Measurements from ENCODE around the gene CBX7.

CBX7 gene

DNA sequence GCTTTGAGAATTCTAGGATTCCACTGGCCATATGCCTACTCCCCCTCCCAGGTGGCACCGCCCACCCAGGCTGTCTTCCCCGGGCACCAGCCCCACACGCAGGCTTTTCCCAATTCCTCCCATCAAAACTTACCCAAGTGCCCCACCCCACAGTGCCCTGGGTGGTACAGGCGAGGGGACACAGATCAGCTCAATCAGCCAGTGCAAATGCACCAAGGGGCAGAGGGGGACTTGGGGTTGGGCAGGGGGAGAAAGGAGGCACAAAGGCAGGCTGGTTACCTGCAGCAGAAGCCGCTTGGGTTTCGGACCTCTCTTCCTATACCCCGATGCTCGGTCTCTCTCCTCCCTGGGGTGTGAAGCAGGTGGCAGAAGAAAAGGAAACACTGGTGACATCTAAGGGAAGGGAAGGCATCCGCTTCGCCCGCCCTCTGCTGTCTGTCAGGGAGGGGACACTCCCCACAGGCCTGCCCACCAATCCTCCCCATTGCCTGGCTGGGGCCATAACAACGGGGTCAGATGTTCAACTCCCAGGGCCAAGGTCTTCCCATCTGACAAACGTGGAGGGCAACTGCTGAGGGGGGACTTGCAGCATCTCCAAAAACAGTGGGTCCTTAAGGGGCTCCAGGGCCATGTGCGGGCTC, 14.0 kb downstream of the CBX7 start:
- H3K27me3 ChIP-seq (ENCODE audit: control insufficient read depth, insufficient read depth, low read length): no peaks in the 10 kb centered on the region

DNA sequence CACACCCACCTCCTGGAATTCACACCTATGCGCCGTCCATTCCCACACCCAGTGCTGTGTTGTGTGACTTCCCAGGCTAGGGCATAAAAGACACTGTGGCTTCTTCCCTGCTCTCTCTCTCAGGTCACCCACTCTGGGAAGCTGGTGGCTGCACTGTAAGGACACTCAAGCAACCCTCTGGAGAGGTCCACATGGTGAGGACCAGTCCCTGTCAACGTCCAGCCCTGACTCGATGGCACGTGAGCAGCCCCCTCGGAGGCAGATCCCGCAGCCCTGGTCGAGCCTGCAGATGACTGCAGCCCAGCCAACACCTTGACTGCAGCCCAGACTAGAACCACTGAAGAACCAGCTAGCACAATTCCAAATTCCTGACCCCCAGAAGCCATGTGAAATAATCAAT, 16.2 kb downstream of the CBX7 start:
- Histone ChIP-seq H3K4me1 (ENCODE audit: control insufficient read depth, insufficient read depth, low read length) (peaks cover 6% of the 10 kb centered on the region), H3K4me3 (ENCODE audit: low read length) (no peak overlapping the region), H3K9me3 (replicated peaks; ENCODE audit: low read length) (no peaks in the 10 kb centered on the region), H3K27me3 (ENCODE audit: control insufficient read depth, insufficient read depth, low read length) (no peaks in the 10 kb centered on the region), H3K4me2 (ENCODE audit: low read length) (no peak overlapping the region), H3K36me3 (ENCODE audit: insufficient read depth, low read length) (no peaks in the 10 kb centered on the region), H3K9ac (ENCODE audit: low read depth, low read length) (no peak overlapping the region)

More for the DNA sequence above, 14.0 kb downstream of the CBX7 start:
- H3K4me1 ChIP-seq (ENCODE audit: control insufficient read depth, insufficient read depth, low read length): no peaks in the 10 kb centered on the region
- H3K9me3 ChIP-seq (replicated peaks; ENCODE audit: low read length): no peaks in the 10 kb centered on the region
- no peak overlapping the region for H3K4me3 ChIP-seq (ENCODE audit: low read length)
- H3K36me3 ChIP-seq (ENCODE audit: insufficient read depth, low read length): no peaks in the 10 kb centered on the region
- no peak overlapping the region for H3K9ac ChIP-seq (ENCODE audit: low read depth, low read length)
- H3K4me2 ChIP-seq (ENCODE audit: low read length): no peak overlapping the region

DNA sequence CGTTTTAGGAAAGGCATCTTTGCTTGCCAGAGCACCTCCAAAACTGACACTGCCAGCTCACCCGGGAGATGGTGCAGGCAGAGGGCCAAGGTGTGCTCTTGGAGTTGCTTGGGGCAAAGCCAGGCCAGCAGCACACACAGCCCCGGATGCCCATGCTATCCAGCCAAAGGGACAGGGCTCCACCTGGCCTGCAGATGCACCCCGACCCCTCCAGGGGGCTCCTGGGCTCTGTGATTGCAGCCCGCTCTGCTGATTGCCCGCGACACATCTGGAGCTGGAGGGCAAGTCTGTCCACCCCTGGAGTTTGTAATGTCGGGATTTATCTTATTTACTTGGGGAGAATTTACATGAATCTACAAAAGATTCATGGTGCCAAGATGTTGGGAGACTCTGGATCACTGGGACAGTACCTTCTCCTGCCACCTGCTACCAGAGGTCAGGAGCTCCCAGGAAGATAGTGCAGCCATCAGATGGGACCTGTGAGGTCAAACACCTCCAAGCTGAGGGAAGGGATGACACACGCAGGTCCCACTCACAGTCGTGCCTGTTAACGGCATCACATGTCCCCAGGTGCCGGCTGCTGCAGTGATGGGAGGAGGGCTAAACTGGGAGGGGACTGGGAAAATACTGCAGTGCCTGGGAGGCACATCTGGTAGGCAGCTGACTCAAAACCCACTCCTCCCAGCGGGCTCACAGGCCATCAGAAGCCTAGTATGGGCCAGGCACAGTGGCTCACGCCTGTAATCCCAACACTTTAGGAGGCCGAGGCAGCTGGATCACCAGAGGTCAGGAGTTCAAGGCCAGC, 17.2 kb downstream of the CBX7 start:
- no peaks in the 10 kb centered on the region for H3K36me3 ChIP-seq (ENCODE audit: insufficient read depth, low read length)
- peaks cover 16% of the 10 kb centered on the region for H3K4me1 ChIP-seq (ENCODE audit: control insufficient read depth, insufficient read depth, low read length)
- H3K9ac ChIP-seq (ENCODE audit: low read depth, low read length): no peak overlapping the region
- H3K27me3 ChIP-seq (ENCODE audit: control insufficient read depth, insufficient read depth, low read length): no peaks in the 10 kb centered on the region
- no peak overlapping the region for H3K4me2 ChIP-seq (ENCODE audit: low read length)
- H3K9me3 ChIP-seq (replicated peaks; ENCODE audit: low read length): no peaks in the 10 kb centered on the region
- H3K4me3 ChIP-seq (ENCODE audit: low read length): no peak overlapping the region

DNA sequence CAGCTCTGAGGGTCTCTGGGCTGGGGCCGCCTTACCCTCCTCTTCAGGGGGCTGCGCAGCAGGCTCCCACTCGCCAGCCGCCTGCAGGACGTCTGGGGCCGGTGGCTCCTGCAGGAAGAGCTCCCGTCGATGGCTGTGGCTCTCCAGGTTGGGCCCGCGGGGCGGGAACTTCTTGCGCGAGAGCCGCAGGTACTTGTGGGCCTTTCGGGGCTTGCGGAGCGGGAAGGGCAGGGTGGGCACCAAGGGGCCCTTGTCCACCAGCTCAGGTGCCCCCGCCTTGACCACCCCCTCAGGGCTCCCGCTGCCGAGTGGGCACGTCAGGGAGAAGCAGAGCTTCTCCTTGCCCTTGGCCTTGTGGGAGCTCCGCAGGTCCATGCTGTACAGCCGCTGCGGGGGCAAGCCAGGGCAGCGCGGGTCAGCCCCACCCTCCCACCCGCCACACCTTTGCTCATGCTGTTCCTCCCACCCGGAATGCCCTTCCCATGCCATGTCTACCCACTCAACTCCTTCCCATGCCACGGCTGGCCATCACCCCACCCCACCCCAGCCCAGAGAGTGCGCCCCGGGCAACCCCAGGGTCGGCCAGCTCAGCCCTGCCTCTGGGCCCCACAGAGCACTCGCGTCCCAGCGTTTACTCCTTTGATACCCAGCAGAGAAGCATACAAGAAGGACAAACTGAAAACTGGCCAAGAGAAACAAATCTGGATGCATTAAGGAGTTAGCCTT, 18.0 kb downstream of the CBX7 start:
- Histone ChIP-seq H3K9me3 (replicated peaks; ENCODE audit: low read length) (no peaks in the 10 kb centered on the region), H3K27me3 (ENCODE audit: control insufficient read depth, insufficient read depth, low read length) (peaks cover 3% of the 10 kb centered on the region), H3K36me3 (ENCODE audit: insufficient read depth, low read length) (no peaks in the 10 kb centered on the region), H3K4me1 (ENCODE audit: control insufficient read depth, insufficient read depth, low read length) (peaks cover 16% of the 10 kb centered on the region), H3K4me2 (ENCODE audit: low read length) (no peak overlapping the region), H3K4me3 (ENCODE audit: low read length) (no peak overlapping the region), H3K9ac (ENCODE audit: low read depth, low read length) (no peak overlapping the region)

DNA sequence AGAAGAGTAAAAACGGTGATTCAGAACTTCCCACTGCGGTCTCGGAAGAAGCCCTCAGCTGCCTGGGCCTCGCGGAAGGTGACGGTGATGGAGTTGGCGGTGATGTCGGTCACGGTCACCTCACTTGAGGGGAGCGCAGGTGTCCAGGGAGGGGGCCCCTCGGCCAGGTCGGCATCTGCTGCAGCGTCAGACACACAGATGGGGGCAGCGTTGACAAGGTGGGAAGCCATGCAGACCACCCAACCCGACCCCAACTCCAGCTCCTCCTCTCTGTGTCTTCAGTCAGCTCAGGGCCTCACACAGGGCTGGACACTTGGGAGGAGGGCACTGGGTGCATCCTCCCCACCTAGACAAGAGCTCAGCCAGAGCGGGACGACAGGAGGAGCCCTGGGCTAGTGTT, 18.6 kb downstream of the CBX7 start:
- Histone ChIP-seq H3K27me3 (ENCODE audit: control insufficient read depth, insufficient read depth, low read length) (peaks cover 3% of the 10 kb centered on the region), H3K9me3 (replicated peaks; ENCODE audit: low read length) (no peaks in the 10 kb centered on the region), H3K9ac (ENCODE audit: low read depth, low read length) (no peak overlapping the region), H3K4me2 (ENCODE audit: low read length) (no peak overlapping the region), H3K36me3 (ENCODE audit: insufficient read depth, low read length) (no peaks in the 10 kb centered on the region), H3K4me1 (ENCODE audit: control insufficient read depth, insufficient read depth, low read length) (peaks cover 16% of the 10 kb centered on the region), H3K4me3 (ENCODE audit: low read length) (no peak overlapping the region)

DNA sequence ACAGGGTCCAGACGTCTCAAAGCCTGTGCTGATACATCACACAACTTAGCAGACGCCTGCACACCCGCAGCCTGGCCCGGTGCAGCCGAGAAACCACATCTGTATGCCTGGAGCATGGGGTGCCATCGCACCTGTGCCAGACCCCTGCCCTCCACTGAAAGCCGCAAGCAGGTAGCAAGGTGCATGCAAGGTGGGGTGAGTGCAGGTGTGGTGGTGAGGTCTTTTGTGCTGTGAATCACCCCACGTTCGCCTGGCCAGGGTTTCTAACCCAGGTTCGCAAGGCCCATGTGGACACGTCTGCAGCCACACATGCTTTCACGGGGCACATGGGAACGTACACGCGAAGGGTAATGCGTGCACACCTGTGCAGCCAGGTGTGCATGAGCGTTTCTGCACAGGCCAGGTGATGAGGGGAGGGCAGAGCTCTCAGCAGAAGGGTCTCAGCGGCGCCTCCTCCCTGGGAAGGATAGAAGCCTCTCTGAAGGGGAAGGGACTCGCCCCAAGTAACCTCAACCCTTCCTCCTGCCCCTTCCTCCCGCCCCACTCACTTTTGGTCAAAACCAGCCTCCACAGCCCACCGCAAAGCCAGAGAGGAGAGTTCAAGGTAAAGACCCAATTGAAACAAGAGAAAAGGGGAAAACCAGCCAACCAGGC, 19.5 kb downstream of the CBX7 start:
- Histone ChIP-seq H3K4me3 (ENCODE audit: low read length) (no peak overlapping the region), H3K27me3 (ENCODE audit: control insufficient read depth, insufficient read depth, low read length) (peaks cover 6% of the 10 kb centered on the region), H3K9ac (ENCODE audit: low read depth, low read length) (no peak overlapping the region), H3K9me3 (replicated peaks; ENCODE audit: low read length) (no peaks in the 10 kb centered on the region), H3K4me2 (ENCODE audit: low read length) (no peak overlapping the region), H3K36me3 (ENCODE audit: insufficient read depth, low read length) (no peaks in the 10 kb centered on the region), H3K4me1 (ENCODE audit: control insufficient read depth, insufficient read depth, low read length) (peaks cover 16% of the 10 kb centered on the region)

DNA sequence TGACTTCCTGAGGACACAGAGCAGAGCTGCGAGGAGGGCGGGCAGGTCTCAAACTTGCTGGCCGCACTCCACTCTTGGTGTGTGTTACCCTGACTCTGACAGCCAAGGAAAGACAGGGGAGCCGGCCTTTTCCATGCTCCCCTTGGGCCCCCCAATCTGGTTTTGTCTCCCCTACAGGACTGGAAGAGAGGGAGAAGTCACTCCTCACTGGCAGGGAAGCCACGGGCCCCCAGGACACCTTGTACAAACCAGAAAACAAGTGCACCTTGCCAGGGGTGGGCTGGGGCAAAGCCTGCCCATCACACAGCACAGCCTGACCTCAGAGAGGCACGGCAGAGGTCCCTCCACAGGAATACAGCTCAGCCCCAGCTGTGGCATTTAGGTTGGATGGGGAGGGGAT, 20.2 kb downstream of the CBX7 start:
- Histone ChIP-seq H3K9me3 (replicated peaks; ENCODE audit: low read length) (no peaks in the 10 kb centered on the region), H3K36me3 (ENCODE audit: insufficient read depth, low read length) (no peaks in the 10 kb centered on the region), H3K9ac (ENCODE audit: low read depth, low read length) (no peak overlapping the region), H3K27me3 (ENCODE audit: control insufficient read depth, insufficient read depth, low read length) (peaks cover 6% of the 10 kb centered on the region), H3K4me3 (ENCODE audit: low read length) (no peak overlapping the region), H3K4me2 (ENCODE audit: low read length) (no peak overlapping the region), H3K4me1 (ENCODE audit: control insufficient read depth, insufficient read depth, low read length) (peaks cover 16% of the 10 kb centered on the region)

DNA sequence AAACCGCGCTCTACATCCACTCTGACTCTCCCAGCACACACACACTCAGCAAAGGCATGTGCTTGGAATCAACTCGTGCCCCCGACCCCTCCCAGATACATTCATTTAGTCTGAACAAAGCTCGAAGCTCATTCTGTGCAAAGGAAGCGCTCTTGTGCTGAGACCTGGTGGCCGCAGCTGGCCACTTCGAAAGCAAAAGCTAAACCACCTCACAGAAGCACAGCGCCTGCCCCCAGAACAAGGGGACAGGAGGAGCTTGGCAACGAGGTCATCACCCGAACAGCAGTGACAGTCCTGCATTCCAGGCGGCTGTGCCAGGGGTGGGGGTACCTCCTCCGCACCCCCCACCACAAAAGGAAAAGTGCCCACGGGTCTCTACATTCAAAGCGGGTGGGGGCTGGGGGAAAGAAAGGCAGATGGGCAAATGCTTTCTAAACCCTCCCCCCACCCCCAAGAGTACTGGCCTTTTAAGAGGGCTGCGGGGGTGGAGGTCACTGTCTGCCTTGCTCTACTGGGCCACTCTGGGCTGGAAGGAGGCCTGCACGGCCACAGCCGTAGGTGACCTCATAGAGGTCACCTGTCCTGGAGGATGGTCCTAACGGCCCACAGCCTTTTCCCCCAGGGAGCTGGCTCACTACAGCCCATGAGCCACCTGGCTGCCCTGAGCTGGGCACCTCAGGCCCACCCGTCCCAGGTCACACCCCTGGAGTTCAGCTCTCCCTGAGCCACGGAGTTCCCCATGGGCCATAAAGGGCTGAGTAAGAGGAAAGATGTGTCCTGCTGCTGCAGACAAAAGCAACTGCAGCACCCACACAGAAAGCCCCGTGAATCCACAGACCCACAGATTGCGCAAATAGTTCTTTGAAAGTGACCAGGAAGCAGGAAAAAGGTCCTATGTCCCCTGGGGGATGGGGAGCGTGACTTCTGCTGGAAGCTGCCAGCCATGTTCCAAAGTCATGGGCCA, 21.3 kb downstream of the CBX7 start:
- peaks cover 6% of the 10 kb centered on the region for H3K27me3 ChIP-seq (ENCODE audit: control insufficient read depth, insufficient read depth, low read length)
- H3K9me3 ChIP-seq (replicated peaks; ENCODE audit: low read length): no peaks in the 10 kb centered on the region
- H3K4me2 ChIP-seq (ENCODE audit: low read length): peak overlapping the region; percentile 25
- H3K36me3 ChIP-seq (ENCODE audit: insufficient read depth, low read length): no peaks in the 10 kb centered on the region
- H3K4me1 ChIP-seq (ENCODE audit: control insufficient read depth, insufficient read depth, low read length): peaks cover 16% of the 10 kb centered on the region
- H3K4me3 ChIP-seq (ENCODE audit: low read length): no peak overlapping the region
- H3K9ac ChIP-seq (ENCODE audit: low read depth, low read length): no peak overlapping the region

DNA sequence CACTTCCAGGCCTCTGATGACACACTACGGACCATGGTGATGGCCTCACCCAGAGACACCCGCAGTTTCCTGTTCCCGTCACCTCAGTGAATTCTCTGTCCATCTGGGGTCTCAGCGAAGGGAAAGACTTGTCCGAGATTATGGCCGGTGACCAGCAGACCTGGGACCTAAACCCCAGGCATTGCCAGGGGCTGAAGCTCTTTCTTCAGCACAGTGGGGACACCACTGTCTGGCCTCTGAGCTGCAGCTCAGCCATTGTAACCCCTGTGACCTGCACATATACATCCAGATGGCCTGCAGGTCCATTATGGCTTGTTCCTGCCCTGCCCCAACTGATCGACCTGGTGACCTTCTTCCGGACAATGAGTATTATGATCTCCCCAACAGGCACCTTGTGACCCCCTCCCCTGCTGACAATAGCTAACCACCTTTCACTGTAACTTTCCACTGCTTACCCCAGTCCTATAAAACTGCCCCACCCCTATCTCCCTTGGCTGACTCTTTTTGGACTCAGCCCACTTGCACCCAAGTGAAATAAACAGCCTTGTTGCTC, 22.3 kb downstream of the CBX7 start:
- no peak overlapping the region for H3K9ac ChIP-seq (ENCODE audit: low read depth, low read length)
- peaks cover 6% of the 10 kb centered on the region for H3K27me3 ChIP-seq (ENCODE audit: control insufficient read depth, insufficient read depth, low read length)
- H3K9me3 ChIP-seq (replicated peaks; ENCODE audit: low read length): no peaks in the 10 kb centered on the region

DNA sequence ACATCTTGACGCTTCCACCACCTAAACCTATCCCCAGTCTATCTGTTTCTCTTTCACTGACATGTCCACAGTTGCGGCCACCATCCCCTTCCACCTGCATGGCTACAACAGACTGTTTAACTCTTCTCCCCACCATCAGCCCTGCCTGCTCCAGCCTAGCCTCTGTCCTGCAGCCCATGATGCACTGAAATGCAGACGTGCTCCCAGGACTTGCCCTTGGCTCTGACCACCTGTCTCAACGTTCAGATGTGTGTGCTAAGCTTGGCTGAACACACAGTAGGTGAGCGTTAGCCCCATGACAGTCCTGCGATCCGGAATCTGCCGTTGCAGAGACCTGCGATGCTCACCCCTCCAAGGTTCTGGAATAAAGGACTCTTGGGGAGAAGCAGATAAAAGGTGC, 22.7 kb downstream of the CBX7 start:
- Histone ChIP-seq H3K9me3 (replicated peaks; ENCODE audit: low read length) (no peaks in the 10 kb centered on the region), H3K4me1 (ENCODE audit: control insufficient read depth, insufficient read depth, low read length) (peaks cover 16% of the 10 kb centered on the region), H3K9ac (ENCODE audit: low read depth, low read length) (no peak overlapping the region), H3K36me3 (ENCODE audit: insufficient read depth, low read length) (no peaks in the 10 kb centered on the region), H3K4me2 (ENCODE audit: low read length) (no peak overlapping the region), H3K27me3 (ENCODE audit: control insufficient read depth, insufficient read depth, low read length) (peaks cover 6% of the 10 kb centered on the region), H3K4me3 (ENCODE audit: low read length) (no peak overlapping the region)

More for the DNA sequence above, 22.3 kb downstream of the CBX7 start:
- H3K36me3 ChIP-seq (ENCODE audit: insufficient read depth, low read length): no peaks in the 10 kb centered on the region
- peaks cover 16% of the 10 kb centered on the region for H3K4me1 ChIP-seq (ENCODE audit: control insufficient read depth, insufficient read depth, low read length)
- H3K4me2 ChIP-seq (ENCODE audit: low read length): no peak overlapping the region
- H3K4me3 ChIP-seq (ENCODE audit: low read length): no peak overlapping the region

Measured in skeletal muscle satellite cell (primary cell).